ENCODE measurements around the gene KCNMA1.
A peak's percentile ranks its signal among the peaks of the same experiment; 100 is the strongest.

KCNMA1 gene

GRCh38 chr10:77043420-77043763 lies 594.2 kb downstream of the KCNMA1 start:
- Histone ChIP-seq H3K4me1 (ENCODE audit: control insufficient read depth, low read depth, low read length) (peaks cover 4% of the 10 kb centered on the region), H2AK5ac (ENCODE audit: low read length) (no peak overlapping the region), H4K8ac (ENCODE audit: low read depth, low read length) (no peak overlapping the region), H3K9ac (ENCODE audit: low read length) (no peak overlapping the region), H3K27ac (ENCODE audit: low read depth, low read length) (no peak overlapping the region), H3K27me3 (ENCODE audit: insufficient read depth, low read length, poor library complexity) (no peaks in the 10 kb centered on the region), H3K79me1 (ENCODE audit: low read length) (no peaks in the 10 kb centered on the region), H2BK120ac (ENCODE audit: low read depth, low read length) (no peak overlapping the region), H2BK15ac (replicated peaks; ENCODE audit: low read depth) (no peak overlapping the region), H4K5ac (ENCODE audit: low read length) (no peak overlapping the region), H3K18ac (ENCODE audit: low read length) (no peak overlapping the region), H2BK5ac (ENCODE audit: low read length) (no peak overlapping the region), H3K79me2 (ENCODE audit: control insufficient read depth, insufficient read depth, low read length) (no peaks in the 10 kb centered on the region), H3K4me3 (ENCODE audit: low read length) (no peak overlapping the region), H3K23ac (ENCODE audit: low read length) (no peak overlapping the region), H3K56ac (ENCODE audit: low read length) (no peak overlapping the region), H3K4ac (ENCODE audit: low read depth, low read length) (no peak overlapping the region), H3K4me2 (ENCODE audit: low read length) (no peak overlapping the region), H3K36me3 (ENCODE audit: control insufficient read depth, insufficient read depth, low read length) (no peaks in the 10 kb centered on the region)
- no CpG with 5 or more reads among the region's 2 CpGs for WGBS (ENCODE audit: extremely low coverage, insufficient coverage, low lambda C conversion rate)
- no peak for DNase-seq

- Histone ChIP-seq H3K56ac (ENCODE audit: low read length) (no peak overlapping the region), H3K4ac (ENCODE audit: low read depth, low read length) (no peak overlapping the region), H2BK5ac (ENCODE audit: low read length) (no peak overlapping the region), H3K27me3 (ENCODE audit: insufficient read depth, low read length, poor library complexity) (no peaks in the 10 kb centered on the region), H3K4me3 (ENCODE audit: low read length) (no peak overlapping the region), H2AK5ac (ENCODE audit: low read length) (no peak overlapping the region), H3K23ac (ENCODE audit: low read length) (no peak overlapping the region), H3K18ac (ENCODE audit: low read length) (no peak overlapping the region), H3K4me1 (ENCODE audit: control insufficient read depth, low read depth, low read length) (peaks cover 4% of the 10 kb centered on the region), H4K8ac (ENCODE audit: low read depth, low read length) (no peak overlapping the region), H3K36me3 (ENCODE audit: control insufficient read depth, insufficient read depth, low read length) (no peaks in the 10 kb centered on the region), H3K4me2 (ENCODE audit: low read length) (no peak overlapping the region), H4K5ac (ENCODE audit: low read length) (no peak overlapping the region), H3K79me1 (ENCODE audit: low read length) (no peaks in the 10 kb centered on the region), H3K27ac (ENCODE audit: low read depth, low read length) (no peak overlapping the region), H2BK15ac (replicated peaks; ENCODE audit: low read depth) (no peak overlapping the region), H3K9ac (ENCODE audit: low read length) (no peak overlapping the region), H3K79me2 (ENCODE audit: control insufficient read depth, insufficient read depth, low read length) (no peaks in the 10 kb centered on the region), H2BK120ac (ENCODE audit: low read depth, low read length) (no peak overlapping the region)
- no peak for DNase-seq
- WGBS (ENCODE audit: extremely low coverage, insufficient coverage, low lambda C conversion rate), result no CpG with 5 or more reads among the region's 4 CpGs
Measured at GRCh38 chr10:77042706-77043419, 594.7 kb downstream of the KCNMA1 start.

DNA sequence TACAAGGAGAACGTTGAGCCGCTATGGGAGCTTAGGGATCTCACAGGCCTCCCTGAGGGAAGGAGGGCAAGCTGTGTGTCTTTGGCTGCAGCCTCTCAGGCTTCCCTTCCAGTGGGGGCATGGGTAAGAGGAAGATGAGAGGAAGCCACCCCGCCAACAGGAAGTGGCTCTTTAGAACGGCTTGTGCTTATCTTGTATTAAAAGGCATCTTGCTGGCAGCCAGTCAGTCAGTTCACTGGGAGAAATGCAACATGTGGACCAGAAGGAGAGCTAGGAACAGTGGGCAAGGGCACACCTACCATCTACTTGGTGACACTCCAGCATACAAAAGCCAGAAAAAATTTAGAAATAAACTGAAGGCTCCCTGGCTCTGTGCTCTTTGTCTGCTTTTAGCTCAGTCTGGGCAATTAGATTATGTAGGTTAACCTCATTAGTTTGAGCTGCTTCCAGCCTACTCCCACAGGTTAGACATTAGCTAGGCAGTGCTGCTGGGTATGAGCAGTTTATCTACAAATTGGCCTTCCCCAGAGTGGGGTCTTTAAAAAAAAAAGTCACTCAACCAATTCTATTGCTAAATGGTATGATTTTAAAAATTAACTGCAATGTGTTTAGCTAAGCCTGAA lies 595.9 kb downstream of the KCNMA1 start:
- Histone ChIP-seq H2BK15ac (replicated peaks; ENCODE audit: low read depth) (no peak overlapping the region), H3K4me3 (ENCODE audit: low read length) (no peak overlapping the region), H2BK120ac (ENCODE audit: low read depth, low read length) (no peak overlapping the region), H2BK5ac (ENCODE audit: low read length) (no peak overlapping the region), H3K27ac (ENCODE audit: low read depth, low read length) (no peak overlapping the region), H3K27me3 (ENCODE audit: insufficient read depth, low read length, poor library complexity) (no peaks in the 10 kb centered on the region), H3K23ac (ENCODE audit: low read length) (no peak overlapping the region), H3K4me1 (ENCODE audit: control insufficient read depth, low read depth, low read length) (peaks cover 4% of the 10 kb centered on the region), H4K8ac (ENCODE audit: low read depth, low read length) (no peak overlapping the region), H3K18ac (ENCODE audit: low read length) (no peak overlapping the region), H3K4ac (ENCODE audit: low read depth, low read length) (no peak overlapping the region), H2AK5ac (ENCODE audit: low read length) (no peak overlapping the region), H3K4me2 (ENCODE audit: low read length) (no peak overlapping the region), H3K56ac (ENCODE audit: low read length) (no peak overlapping the region), H3K79me1 (ENCODE audit: low read length) (no peaks in the 10 kb centered on the region), H3K9ac (ENCODE audit: low read length) (no peak overlapping the region), H4K5ac (ENCODE audit: low read length) (no peak overlapping the region), H3K36me3 (ENCODE audit: control insufficient read depth, insufficient read depth, low read length) (no peaks in the 10 kb centered on the region), H3K79me2 (ENCODE audit: control insufficient read depth, insufficient read depth, low read length) (no peaks in the 10 kb centered on the region)
- DNase-seq, result peak; percentile 40
- no CpG with 5 or more reads among the region's 4 CpGs for WGBS (ENCODE audit: extremely low coverage, insufficient coverage, low lambda C conversion rate)

- Histone ChIP-seq H2BK120ac (ENCODE audit: low read depth, low read length) (no peak overlapping the region), H2BK15ac (replicated peaks; ENCODE audit: low read depth) (no peak overlapping the region), H2AK5ac (ENCODE audit: low read length) (no peak overlapping the region), H3K4me1 (ENCODE audit: control insufficient read depth, low read depth, low read length) (peaks cover 4% of the 10 kb centered on the region), H3K27ac (ENCODE audit: low read depth, low read length) (no peak overlapping the region), H3K23ac (ENCODE audit: low read length) (no peak overlapping the region), H3K4ac (ENCODE audit: low read depth, low read length) (no peak overlapping the region), H3K56ac (ENCODE audit: low read length) (no peak overlapping the region), H3K18ac (ENCODE audit: low read length) (no peak overlapping the region), H3K4me3 (ENCODE audit: low read length) (no peak overlapping the region), H3K79me1 (ENCODE audit: low read length) (no peaks in the 10 kb centered on the region), H3K36me3 (ENCODE audit: control insufficient read depth, insufficient read depth, low read length) (no peaks in the 10 kb centered on the region), H2BK5ac (ENCODE audit: low read length) (no peak overlapping the region), H4K8ac (ENCODE audit: low read depth, low read length) (no peak overlapping the region), H3K4me2 (ENCODE audit: low read length) (no peak overlapping the region), H3K27me3 (ENCODE audit: insufficient read depth, low read length, poor library complexity) (no peaks in the 10 kb centered on the region), H3K79me2 (ENCODE audit: control insufficient read depth, insufficient read depth, low read length) (no peaks in the 10 kb centered on the region), H4K5ac (ENCODE audit: low read length) (no peak overlapping the region), H3K9ac (ENCODE audit: low read length) (no peak overlapping the region)
- no peak for DNase-seq
- WGBS (ENCODE audit: extremely low coverage, insufficient coverage, low lambda C conversion rate), result no CpG with 5 or more reads among the region's 4 CpGs
Measured at GRCh38 chr10:77038407-77038806, 599.2 kb downstream of the KCNMA1 start.

GRCh38 chr10:77037735-77038403 lies 599.7 kb downstream of the KCNMA1 start:
- Histone ChIP-seq H2BK120ac (ENCODE audit: low read depth, low read length) (no peak overlapping the region), H3K4me3 (ENCODE audit: low read length) (no peak overlapping the region), H2BK15ac (replicated peaks; ENCODE audit: low read depth) (no peak overlapping the region), H2AK5ac (ENCODE audit: low read length) (no peak overlapping the region), H3K56ac (ENCODE audit: low read length) (no peak overlapping the region), H3K4me2 (ENCODE audit: low read length) (no peak overlapping the region), H3K79me2 (ENCODE audit: control insufficient read depth, insufficient read depth, low read length) (no peaks in the 10 kb centered on the region), H3K23ac (ENCODE audit: low read length) (no peak overlapping the region), H3K4ac (ENCODE audit: low read depth, low read length) (no peak overlapping the region), H4K5ac (ENCODE audit: low read length) (no peak overlapping the region), H3K9ac (ENCODE audit: low read length) (no peak overlapping the region), H3K27ac (ENCODE audit: low read depth, low read length) (no peak overlapping the region), H3K36me3 (ENCODE audit: control insufficient read depth, insufficient read depth, low read length) (no peaks in the 10 kb centered on the region), H3K79me1 (ENCODE audit: low read length) (no peaks in the 10 kb centered on the region), H4K8ac (ENCODE audit: low read depth, low read length) (no peak overlapping the region), H3K18ac (ENCODE audit: low read length) (no peak overlapping the region), H3K27me3 (ENCODE audit: insufficient read depth, low read length, poor library complexity) (no peaks in the 10 kb centered on the region), H3K4me1 (ENCODE audit: control insufficient read depth, low read depth, low read length) (peaks cover 4% of the 10 kb centered on the region), H2BK5ac (ENCODE audit: low read length) (no peak overlapping the region)
- peak; percentile 39 for DNase-seq
- no CpG with 5 or more reads among the region's 8 CpGs for WGBS (ENCODE audit: extremely low coverage, insufficient coverage, low lambda C conversion rate)

Data from mesendoderm (in vitro differentiated cells).